Measurements from ENCODE around the gene SYT17.

The SYT17 gene

DNA sequence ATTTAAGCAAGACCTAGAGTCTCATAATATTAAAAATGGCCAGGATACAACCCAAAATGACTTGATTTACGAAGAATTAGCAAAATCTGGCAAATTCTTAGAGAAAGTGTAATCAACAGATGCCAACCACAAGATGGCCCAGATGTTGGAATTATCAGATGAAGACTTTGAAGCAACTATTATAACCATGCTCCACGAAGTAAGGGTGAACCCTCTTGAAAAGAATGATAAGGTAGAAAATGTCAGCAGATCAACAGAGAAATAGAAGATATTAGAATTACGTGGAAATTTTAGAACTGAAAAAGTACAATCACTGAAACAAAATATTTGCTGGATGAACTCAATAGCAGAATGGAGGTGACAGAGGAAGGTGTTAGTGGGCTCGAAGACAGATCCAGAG lies 67.4 kb downstream of the SYT17 start:
- TF ChIP-seq, protein P1, sequence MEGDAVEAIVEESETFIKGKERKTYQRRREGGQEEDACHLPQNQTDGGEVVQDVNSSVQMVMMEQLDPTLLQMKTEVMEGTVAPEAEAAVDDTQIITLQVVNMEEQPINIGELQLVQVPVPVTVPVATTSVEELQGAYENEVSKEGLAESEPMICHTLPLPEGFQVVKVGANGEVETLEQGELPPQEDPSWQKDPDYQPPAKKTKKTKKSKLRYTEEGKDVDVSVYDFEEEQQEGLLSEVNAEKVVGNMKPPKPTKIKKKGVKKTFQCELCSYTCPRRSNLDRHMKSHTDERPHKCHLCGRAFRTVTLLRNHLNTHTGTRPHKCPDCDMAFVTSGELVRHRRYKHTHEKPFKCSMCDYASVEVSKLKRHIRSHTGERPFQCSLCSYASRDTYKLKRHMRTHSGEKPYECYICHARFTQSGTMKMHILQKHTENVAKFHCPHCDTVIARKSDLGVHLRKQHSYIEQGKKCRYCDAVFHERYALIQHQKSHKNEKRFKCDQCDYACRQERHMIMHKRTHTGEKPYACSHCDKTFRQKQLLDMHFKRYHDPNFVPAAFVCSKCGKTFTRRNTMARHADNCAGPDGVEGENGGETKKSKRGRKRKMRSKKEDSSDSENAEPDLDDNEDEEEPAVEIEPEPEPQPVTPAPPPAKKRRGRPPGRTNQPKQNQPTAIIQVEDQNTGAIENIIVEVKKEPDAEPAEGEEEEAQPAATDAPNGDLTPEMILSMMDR (conservative IDR thresholded peaks at IDR 0.05; ENCODE audit: low read depth, low read length), result no peak
- no peak for DNase-seq (ENCODE audit: low read depth)
- H3K4me3 ChIP-seq (ENCODE audit: low read depth, low read length), result no peak overlapping the region

DNA sequence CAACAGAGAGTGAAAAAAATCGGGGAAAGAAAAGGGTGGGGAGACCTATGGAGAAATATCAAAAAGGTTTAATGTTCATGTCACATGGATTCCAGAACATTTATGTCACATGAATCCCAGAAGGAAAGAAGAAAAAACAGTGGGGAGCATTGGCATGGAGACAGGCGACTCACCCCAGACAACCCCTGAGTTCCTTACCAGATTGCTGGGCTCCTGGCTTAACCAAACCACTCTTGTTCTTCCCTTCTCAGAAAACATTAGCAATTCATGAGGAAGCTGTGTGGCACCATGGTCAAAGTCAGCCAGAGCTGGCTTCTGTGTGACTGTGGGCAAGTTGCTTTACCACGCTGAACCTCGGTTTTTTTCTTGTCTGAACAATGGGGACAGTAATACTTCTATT lies 67.8 kb downstream of the SYT17 start:
- DNase-seq (ENCODE audit: low read depth), result no peak
- no peak overlapping the region for H3K4me3 ChIP-seq (ENCODE audit: low read depth, low read length)
- TF ChIP-seq, protein P1 (conservative IDR thresholded peaks at IDR 0.05; ENCODE audit: low read depth, low read length), result no peak

DNA sequence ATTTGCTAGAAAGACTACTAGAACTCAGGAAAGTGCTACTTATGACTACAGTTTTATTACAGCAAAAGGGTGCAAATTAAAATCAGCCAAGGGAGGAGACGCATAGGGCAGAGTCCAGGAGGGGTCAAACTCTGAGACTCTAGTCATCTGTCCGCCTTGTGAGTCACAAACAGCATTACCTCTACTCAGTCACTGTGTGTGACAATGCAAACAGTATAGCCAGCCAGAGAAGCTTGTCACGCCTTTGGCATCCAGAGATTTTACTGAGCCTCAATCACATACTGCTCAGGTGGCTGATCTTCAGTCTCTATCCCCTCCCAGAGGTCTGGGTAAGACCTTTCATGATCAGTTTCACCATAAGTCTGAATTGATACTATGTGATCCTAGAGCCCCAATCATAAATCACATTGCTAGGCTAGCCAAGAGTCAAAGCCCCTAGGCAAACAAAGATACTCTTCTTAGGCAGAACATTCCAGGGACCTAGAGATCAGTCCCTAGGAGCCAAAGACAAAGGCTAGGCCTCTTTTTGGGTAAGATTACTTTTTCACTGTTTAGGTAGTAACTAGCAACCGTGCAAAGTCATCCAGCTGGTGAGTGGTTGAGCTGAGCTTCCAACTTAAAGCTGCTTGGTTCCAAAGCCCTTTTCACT lies 68.6 kb downstream of the SYT17 start:
- no peak overlapping the region for H3K4me3 ChIP-seq (ENCODE audit: low read depth, low read length)
- no peak for DNase-seq (ENCODE audit: low read depth)
- TF ChIP-seq, protein P1 (conservative IDR thresholded peaks at IDR 0.05; ENCODE audit: low read depth, low read length), result no peak

DNA sequence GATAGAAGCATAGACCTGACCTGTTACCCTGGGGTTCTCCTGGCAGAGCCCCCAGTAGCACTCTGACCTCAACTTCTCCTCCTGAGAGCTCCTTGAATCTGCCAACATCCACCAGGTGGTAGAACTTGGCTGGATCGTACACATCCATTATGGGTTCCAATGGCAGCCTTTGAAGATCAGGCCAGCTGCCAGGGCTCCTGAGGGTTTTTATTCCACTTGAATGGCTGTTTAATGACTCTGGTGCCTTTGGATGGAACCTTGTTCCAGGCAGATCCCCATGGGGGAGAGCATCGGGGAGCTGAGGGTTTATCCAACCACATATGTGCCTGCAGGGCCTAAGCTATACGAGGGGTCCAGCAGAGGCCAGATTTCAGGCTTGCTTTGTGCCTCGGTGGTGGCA lies 70.4 kb downstream of the SYT17 start:
- TF ChIP-seq, protein P1 (conservative IDR thresholded peaks at IDR 0.05; ENCODE audit: low read depth, low read length), result no peak
- DNase-seq (ENCODE audit: low read depth), result no peak
- no peak overlapping the region for H3K4me3 ChIP-seq (ENCODE audit: low read depth, low read length)

DNA sequence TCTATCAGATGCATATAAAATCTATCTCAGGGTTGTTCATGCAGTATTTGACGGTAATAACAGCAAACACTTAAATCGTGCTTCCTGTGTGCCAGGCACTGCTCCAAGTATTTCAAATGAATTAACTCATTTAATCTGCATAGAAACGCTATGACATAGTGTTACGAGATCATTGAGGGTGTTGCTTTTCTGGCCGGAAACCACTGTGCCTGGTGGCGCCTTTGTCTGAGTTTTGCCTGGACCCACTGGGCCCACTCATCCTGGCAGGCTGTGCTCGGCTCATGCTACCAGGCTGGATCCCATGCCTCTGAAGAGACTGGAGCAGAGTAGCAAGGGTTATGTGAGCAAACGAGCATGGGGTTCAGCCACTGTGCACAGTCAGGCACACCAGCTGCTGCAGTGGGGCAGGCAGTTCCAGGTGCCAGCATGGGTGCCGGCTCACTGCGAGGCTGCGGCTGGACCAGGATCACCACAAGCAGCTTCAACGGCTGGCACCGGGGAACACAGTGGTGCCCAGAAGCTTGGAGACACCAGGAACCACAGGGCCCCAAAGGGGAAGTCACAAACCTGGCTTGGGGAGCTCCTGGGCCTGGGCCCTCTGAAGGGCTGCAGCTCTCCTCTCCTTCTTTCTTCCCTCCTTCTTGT lies 71.6 kb downstream of the SYT17 start:
- no peak for DNase-seq (ENCODE audit: low read depth)
- TF ChIP-seq, protein P1 (conservative IDR thresholded peaks at IDR 0.05; ENCODE audit: low read depth, low read length), result no peak
- no peak overlapping the region for H3K4me3 ChIP-seq (ENCODE audit: low read depth, low read length)

DNA sequence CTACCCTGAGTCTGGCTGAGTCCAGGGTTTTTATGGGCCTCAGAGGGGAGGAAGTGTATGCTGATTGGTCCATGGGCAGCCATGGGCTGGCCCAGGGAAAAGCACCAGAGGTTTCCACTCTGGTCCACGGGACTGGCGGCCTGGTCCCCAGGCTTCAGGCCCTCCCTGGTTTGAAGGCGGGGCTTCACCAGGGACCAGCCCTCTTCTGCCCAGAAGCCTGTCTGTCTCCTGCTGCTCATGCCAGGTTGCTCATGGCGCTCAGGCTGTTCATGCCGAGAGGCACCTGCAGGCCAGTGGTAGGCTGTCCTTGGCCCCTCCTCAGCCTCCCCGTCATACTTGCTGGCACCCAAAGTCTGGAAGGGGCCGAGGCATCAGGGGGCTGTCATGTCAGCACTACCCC lies 72.5 kb downstream of the SYT17 start:
- DNase-seq (ENCODE audit: low read depth), result no peak
- TF ChIP-seq, protein P1 (conservative IDR thresholded peaks at IDR 0.05; ENCODE audit: low read depth, low read length), result no peak
- H3K4me3 ChIP-seq (ENCODE audit: low read depth, low read length), result no peak overlapping the region

DNA sequence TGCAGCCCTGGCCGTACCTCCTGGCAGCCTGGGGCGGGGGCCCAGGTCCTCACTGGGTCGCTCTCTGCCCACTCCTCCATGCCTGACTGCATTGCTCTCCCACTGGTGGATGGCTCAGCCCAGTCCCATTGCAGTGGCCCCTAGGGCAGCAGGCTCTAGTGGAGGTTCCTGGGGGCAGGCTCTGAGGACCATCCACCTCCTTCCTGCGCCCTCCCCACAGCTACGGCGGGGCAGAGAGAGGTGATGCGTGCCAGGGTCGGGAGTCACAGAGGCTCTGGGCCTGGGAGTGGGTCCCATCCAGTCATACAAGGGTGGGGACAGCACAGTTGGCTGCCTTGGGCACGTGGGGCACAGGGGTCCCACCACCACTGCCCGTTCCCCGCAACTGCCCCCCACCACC lies 73.5 kb downstream of the SYT17 start:
- H3K4me3 ChIP-seq (ENCODE audit: low read depth, low read length), result no peak overlapping the region
- TF ChIP-seq, protein P1 (conservative IDR thresholded peaks at IDR 0.05; ENCODE audit: low read depth, low read length), result no peak
- DNase-seq (ENCODE audit: low read depth), result no peak

Measured in choroid plexus epithelial cell (primary cell).